Measurements from ENCODE around the gene TACR1.
A peak's percentile ranks its signal among the peaks of the same experiment; 100 is the strongest.

The TACR1 gene

DNA sequence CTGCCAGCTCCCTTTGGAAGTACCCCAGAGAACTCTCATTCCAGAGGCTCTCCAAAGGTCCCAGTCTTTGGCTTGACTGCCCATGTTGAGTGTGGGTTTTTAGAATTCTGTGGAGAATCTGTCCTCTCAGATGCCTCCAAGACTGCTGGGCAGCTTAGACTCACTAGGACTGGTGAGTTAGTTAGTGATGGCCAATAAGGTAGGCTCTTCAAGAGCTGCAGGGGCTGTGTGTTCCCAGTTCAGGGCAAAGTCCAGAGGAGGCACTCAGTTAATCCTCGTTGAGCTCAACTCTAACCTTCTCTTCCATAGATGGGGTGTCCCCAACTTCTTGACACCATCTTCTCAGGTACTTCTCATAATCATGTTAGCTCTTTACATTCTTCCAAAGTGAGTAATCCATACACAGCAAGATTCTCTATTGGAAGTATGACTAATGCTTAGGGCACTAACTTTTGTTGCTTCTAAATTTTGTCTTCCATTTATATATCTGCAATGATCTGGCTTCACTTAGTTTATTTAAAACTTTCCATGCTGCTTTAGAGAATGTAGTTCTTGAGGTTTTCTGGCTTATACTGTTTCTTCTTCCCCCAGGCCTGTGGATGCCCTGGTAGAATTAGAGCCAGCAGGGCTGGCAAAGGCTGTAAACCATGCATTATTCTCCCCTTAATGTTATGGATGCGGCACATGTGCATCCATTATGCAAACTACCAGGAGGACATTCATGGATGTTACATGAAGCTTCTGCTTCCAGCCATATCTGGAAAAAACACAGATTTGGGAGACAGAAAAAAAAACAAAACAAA, 151.9 kb downstream of the TACR1 start:
- no peak for DNase-seq (ENCODE audit: low read depth)

- DNase-seq (ENCODE audit: low read depth) = no peak
Measured at GRCh38 chr2:75045526-75046050, 153.7 kb downstream of the TACR1 start.

- DNase-seq (ENCODE audit: low read depth) = no peak
Measured at GRCh38 chr2:75044291-75044690, 155.0 kb downstream of the TACR1 start.

DNA sequence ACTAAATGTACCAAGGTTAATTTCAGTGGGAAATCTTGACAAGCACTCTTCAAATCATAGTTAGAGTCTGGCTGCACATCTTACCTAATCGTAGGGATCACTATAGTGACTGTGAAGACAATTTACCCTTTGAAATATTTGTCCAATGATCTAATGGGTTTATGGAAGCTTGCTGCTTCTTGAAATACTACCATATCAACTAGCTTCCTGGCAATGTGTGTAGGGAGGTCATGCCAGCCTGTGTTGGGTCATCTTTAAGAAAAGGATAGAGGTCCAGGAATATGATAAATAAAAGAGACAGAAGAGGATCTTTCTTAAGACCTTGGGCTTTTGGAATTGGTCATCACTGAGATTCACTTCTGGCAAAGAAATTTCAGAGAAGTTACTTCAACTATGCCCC, 156.5 kb downstream of the TACR1 start:
- no peak for DNase-seq (ENCODE audit: low read depth)

DNA sequence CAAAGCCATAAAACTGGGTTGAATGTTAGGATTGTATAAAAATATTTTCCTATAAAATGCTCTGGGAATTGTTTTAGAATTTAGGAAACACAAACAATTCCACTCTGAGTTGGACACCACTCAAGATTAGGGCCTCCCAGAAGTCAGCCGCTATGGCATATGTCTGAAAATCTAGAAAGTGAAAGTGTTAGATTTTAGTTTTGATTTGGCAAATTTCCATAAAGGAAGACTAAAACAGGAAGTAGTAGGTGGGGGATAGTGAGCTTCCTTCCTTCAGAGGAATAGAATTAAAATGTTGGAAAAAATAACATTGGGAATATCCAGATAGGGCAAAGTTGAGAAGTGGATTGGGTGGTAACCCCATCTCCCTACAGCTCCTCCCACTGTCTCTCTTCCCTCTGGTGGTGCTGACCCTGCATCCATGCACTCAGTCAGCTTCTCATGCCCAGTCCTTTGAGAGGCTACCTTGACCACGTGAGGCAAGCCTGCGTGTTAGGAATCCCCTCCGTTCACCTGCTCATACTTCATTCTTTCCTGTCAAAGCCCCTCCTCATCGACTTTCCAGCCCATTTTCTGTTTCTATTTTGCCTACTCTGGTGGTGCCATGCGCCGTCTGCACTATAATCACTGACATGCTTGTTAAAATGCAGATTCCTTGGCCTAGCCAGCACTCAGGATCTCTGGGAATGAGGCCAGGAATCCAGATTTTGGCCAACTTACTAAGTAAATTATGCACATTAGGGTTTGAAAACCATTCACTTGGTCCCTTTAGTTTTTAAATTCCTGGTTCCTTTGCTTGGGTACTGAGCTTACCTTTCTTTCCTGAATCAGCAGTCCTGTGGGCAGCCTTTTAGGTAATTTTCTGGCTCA, 157.4 kb downstream of the TACR1 start:
- DNase-seq (ENCODE audit: low read depth) = no peak

DNA sequence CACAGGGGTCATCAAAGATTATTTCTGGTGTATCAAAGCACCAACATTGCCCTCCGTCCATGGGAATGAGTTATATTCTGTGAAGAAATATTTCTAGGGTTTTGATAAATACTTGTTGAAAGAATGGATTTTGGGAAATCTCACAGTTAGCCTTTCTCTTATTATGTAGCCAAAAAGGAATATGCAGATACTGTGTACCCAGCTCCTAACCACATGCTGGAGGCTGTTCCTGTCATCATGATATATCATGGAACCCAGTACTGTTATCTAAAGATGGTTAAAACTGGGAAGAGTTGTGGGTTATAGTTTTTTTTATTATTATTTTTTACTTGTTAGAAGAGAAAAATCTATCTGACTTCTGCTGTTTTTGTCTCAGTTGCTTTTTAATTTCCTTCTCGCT, 158.1 kb downstream of the TACR1 start:
- DNase-seq (ENCODE audit: low read depth) = no peak

- no peak for DNase-seq (ENCODE audit: low read depth)
Measured at GRCh38 chr2:75035444-75036353, 163.6 kb downstream of the TACR1 start.

DNA sequence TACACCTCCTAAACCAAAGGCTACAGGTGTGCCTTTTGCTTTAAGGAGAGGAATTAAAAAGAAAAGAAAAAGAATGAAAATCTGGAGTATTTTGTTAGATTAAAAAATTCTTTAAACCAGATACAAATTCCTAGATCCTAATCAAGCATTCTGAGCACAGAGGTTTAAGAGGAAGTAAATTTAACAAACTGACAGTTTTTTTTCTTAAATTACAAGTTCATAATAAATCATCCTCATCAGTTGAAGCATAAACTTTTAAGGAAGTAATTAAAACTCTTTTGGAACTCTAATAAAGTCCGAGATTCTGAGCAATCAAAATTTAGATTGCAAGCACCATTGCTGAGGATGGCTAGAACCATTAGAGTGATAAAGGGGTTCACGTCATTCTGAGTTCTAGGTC, 165.8 kb downstream of the TACR1 start:
- no peak for DNase-seq (ENCODE audit: low read depth)

- no peak for DNase-seq (ENCODE audit: low read depth)
Measured at GRCh38 chr2:75031906-75032803, 167.2 kb downstream of the TACR1 start.

- DNase-seq (ENCODE audit: low read depth) = no peak
Measured at GRCh38 chr2:75031171-75031570, 168.1 kb downstream of the TACR1 start.

GRCh38 chr2:75030218-75031009, 168.9 kb downstream of the TACR1 start:
- no peak for DNase-seq (ENCODE audit: low read depth)

DNA sequence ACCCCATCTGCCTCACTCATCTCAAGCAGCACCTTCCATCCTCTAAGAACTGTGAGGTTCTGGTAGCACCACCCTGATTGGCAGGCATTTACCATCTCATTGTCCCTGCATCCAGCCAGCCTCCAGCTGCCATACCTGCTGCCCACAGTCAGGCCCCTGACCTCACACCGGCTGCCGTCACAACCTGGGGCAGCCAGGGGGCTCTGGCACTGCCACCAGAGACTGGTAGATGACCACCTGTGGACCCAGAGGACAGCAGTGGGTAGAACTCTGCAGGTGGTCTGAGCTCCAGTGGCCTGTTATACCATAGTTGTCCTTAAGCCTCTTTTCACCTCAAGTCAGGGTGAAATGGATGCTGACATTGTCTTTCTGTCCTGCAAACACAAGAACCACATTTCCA, 171.4 kb downstream of the TACR1 start:
- DNase-seq (ENCODE audit: low read depth) = no peak

- DNase-seq (ENCODE audit: low read depth) = no peak
Measured at GRCh38 chr2:75025633-75026380, 173.5 kb downstream of the TACR1 start.

DNA sequence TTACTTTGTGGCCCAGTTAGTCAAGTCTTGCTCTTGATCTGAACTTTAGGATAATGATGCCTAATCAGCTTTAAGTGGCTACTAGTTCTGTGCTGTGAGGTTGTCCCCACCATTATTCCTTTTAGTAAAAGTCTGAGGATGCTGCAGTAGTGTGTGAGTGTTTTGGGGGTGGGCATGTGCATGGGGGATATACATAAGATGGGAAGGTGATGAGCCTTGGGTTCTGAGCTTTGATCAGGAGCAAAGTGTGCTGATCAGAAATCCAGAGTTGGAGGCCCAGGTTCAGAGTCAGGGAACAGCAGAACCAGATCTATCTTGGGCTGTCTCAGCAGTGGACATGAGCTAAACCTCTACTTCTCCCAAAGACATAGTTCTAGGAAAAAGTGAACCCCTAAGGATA, 174.1 kb downstream of the TACR1 start:
- no peak for DNase-seq (ENCODE audit: low read depth)

DNA sequence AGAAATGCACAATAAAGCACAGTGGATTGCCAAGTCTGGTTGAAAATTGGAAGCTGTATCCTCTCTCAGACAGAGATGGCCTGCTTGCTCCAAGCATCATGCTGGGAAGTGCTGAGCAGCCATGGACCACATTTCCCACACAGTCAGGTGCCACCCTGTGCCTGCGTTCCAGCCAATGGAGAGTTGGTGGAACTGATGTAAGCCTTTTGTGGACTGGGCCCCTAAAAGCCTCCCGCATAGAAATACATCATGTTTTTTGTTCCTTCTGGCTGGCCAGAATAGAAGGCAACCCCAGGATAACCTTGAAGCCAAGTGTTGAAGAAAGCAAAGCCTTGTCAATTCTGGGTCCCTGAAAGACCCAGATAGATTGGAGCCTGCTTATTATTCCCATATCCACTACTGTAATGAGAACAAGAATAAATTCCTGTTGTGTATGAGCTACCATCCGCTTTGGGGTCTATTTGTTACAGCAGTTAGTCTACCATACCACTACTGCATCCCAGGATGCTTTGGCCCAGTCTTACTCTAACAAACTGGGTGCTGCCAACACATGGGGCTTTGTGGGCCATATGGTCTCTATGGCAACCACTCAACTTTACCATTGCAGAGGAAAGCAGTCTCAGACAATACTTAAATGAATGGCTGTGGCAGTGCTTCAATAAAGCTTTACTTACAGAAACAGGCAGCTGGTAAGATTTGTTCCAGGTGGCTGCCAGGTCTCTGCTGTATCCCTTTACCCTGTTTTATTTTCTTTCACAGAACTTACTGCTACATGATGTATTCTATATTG, 175.5 kb downstream of the TACR1 start:
- no peak for DNase-seq (ENCODE audit: low read depth)

DNA sequence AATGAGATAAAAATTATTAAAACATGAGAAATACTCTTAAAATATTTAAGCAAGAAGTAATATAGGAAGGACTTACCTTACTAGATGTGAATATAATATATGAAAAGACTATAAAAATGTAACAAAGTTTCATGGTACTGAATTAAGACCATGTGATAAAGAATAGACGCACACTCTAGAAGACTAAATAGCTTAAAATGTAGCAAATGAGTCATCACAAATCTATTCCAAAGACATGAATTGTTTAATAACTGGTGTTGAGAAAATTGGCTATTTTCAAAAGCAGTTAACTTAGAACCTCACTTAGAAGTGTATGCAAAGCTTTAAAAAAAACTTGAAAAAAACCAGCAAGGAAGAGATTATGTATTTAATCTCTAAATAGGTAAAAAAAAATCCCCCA, 176.8 kb downstream of the TACR1 start:
- DNase-seq (ENCODE audit: low read depth) = no peak

- DNase-seq (ENCODE audit: low read depth) = peak; percentile 63
Measured at GRCh38 chr2:75021672-75022071, 177.6 kb downstream of the TACR1 start.

DNA sequence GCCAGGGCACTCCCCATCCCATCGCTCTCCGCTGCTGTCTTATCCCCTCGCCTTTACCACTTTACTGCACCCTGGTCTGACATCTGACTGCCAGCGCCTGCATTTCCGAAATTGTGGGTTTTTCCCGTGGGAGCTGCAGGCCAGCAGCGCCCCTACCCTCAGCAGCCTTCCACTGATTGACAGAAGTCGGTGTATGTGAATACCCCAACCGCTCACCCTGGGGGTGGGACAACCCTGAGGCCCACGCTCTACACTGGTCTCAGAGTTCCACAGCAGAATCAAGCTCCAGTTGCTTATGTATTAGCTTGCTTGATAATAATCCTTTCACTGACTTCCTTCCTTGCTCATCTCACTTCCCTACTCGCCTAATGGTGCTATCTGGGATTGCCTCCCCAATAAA, 178.8 kb downstream of the TACR1 start:
- DNase-seq (ENCODE audit: low read depth) = no peak

GRCh38 chr2:75019790-75020189, 179.5 kb downstream of the TACR1 start:
- DNase-seq (ENCODE audit: low read depth) = no peak

All from GM04503 (cell line).